Right ventricle myocardium superior (tissue), 1 donor: ENCODE data around the gene C6orf118. TPM values are rescaled to one million over a fixed set of nuclear protein-coding genes. Genes with fewer than 3 reads are reported as not detected.

Experiments used
- ATAC-seq: fragments of 200-7000 bp; cut with Tn5 transposase; one replicate; pipeline ENCODE4 v1.9.1; 2020; ENCODE audit warnings: mild to moderate bottlenecking; ENCODE audit not compliant: poor library complexity
- DNase-seq: peaks from one replicate; pipeline ENCODE4 v3.0.0-alpha.2; 2020
- intact Hi-C: fragments of 100-400 bp; cut with DNase I; formaldehyde crosslinking; loops from one replicate; pipeline ENCODE4 v1.11.2; 2022
- total RNA-seq: library from RNA; stranded (reverse); fragmentation: NEBNext Ultra II Directional; extraction: Animal tissue kit (Norgen Biotek cat#: 25700); gene quantifications from one replicate; pipeline ENCODE4 v1.2.1, GENCODE V29; 2021
- donor health status: DM: no; HTN: yes; CAD: no; lungs with severe emphysema.

Gene C6orf118
- total RNA-seq, 1 donor from 2014 or later: not detected

- no peak for ATAC-seq
Measured at GRCh38 chr6:165249808-165250207, 59.6 kb downstream of the C6orf118 start.

GRCh38 chr6:165245701-165246100, 63.7 kb downstream of the C6orf118 start:
- intact Hi-C loops: no loop called here
- ATAC-seq (no peak), DNase-seq (no peak)

More at GRCh38 chr6:165249808-165250207, 59.6 kb downstream of the C6orf118 start:
- no peak for DNase-seq
- intact Hi-C loops: no loop called here

- ATAC-seq (peak; percentile 12), DNase-seq (no peak)
- intact Hi-C loops: no loop called here
Measured at GRCh38 chr6:165245287-165245686, 64.1 kb downstream of the C6orf118 start.

GRCh38 chr6:165244524-165245247, 64.7 kb downstream of the C6orf118 start:
- no peak for DNase-seq
- intact Hi-C loops: no loop called here
- no peak for ATAC-seq

GRCh38 chr6:165243801-165244200, 65.6 kb downstream of the C6orf118 start:
- DNase-seq (no peak), ATAC-seq (no peak)
- intact Hi-C loops: no loop called here

- intact Hi-C loops: no loop called here
Measured at GRCh38 chr6:165236326-165236725, 73.1 kb downstream of the C6orf118 start.

GRCh38 chr6:165232731-165233488, 76.5 kb downstream of the C6orf118 start:
- ATAC-seq: no peak
- intact Hi-C loops: no loop called here
- DNase-seq: no peak

More at GRCh38 chr6:165236326-165236725, 73.1 kb downstream of the C6orf118 start:
- DNase-seq (no peak), ATAC-seq (no peak)

GRCh38 chr6:165231581-165232561, 77.5 kb downstream of the C6orf118 start:
- ATAC-seq (peak; percentile 85), DNase-seq (no peak)
- intact Hi-C loops: no loop called here

GRCh38 chr6:165231177-165231576, 78.2 kb downstream of the C6orf118 start:
- intact Hi-C loops: no loop called here
- no peak for DNase-seq
- no peak for ATAC-seq
